ENCODE data around the gene CPLX4. TPM values are rescaled to one million over a fixed set of nuclear protein-coding genes. Genes with fewer than 3 reads are reported as not detected.
A peak's percentile ranks its signal among the peaks of the same experiment; 100 is the strongest.

The CPLX4 gene
- total and polyA plus RNA-seq, 2 of the 13 experiments (the other 11 are each of a cell fraction or from before 2014, with no cell fraction given): not detected

DNA sequence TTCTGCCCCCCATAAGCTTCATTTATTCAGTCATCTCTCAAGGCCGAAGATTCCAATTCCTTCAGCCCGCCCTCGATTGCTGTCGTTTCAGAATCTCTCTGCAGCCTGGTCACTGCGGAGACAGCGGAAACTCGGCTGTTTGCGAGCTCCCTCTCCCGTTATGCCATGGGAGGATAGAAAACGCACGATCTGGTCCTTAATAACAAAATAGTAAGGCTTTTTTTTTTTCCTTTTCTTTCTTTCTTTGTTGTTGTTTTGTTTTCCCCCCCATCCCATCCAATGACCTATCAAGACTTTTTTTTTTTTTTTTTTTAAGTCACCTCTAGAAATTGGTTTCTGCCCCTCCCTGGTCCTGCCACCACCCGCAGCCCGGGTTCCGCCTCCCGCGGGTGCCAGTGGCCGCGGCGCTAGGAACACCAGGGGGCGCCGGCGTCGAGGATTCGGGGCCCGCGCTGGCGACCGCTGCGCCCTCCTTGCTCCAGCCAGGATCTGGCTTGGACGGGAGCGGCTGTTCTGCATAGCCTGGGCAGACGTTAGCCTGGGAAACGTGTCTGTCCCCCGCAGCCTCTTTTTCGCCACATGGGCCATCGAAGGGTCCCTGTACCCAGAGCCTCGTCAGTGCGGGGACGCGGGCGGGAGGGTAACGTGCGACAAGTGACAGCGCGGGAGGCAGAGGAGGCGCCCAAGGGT, 10.1 kb downstream of the CPLX4 start:
- Histone ChIP-seq H3K27me3 (ENCODE audit: control insufficient read depth in 1 of 2, insufficient read depth in 2 of 2, low read length in 2 of 2) (peaks cover 3 to 51% of the 10 kb centered on the region in 2 experiments; a peak in 4 of 5 replicates), H3K36me3 (replicated peaks in 1 of 2; ENCODE audit: control insufficient read depth in 1 of 2, insufficient read depth in 2 of 2, low read length in 2 of 2) (no peaks in the 10 kb centered on the region), H3K9ac (ENCODE audit: insufficient read depth, low read depth, low read length) (no peak overlapping the region), H3K27ac (ENCODE audit: extremely low read length, insufficient read depth, low read length) (no peak overlapping the region), H3K9me3 (ENCODE audit: low read length) (no peaks in the 10 kb centered on the region), H3K4me1 (ENCODE audit: insufficient read depth, low read length) (0 out of 2 replicates have a peak, but pooled peaks cover 4% of the 10 kb centered on the region), H3K4me3 (replicated peaks in 1 of 3; ENCODE audit: insufficient read depth in 1 of 3, low read depth in 2 of 3, low read length in 3 of 3) (peak overlapping the region in 1 of 3 experiments; percentile 57; a peak in 2 of 6 replicates), H3K4me2 (ENCODE audit: low read depth, low read length) (peak overlapping the region; percentile 46; the same call in 1 of the 2 replicates), H3K79me2 (ENCODE audit: insufficient read depth, low read length) (no peaks in the 10 kb centered on the region), H4K20me1 (ENCODE audit: insufficient read depth, low read length) (0 out of 2 replicates have a peak, but pooled peaks cover 3% of the 10 kb centered on the region), H2AFZ (ENCODE audit: low read length) (no peak overlapping the region)
- CTCF ChIA-PET (ENCODE audit: low intra/inter-chr PET ratio, low total read pairs): interaction anchor here (0.9 to 2.8 kb wide), 4 partner anchors 59 to 515 kb away, joined by 3 to 56 read pairs (median 9); no protein-coding TSS in a partner anchor
- in situ Hi-C loops (cut with HindIII; ENCODE audit: extremely low pct_ligation_motif_present, low pct_unique_long_range_greater_than_20kb): loop anchor here (5.0 kb wide), 1 partner anchor 94 kb away; no protein-coding TSS in a partner anchor
- whole genome bisulfite sequencing (ENCODE audit: low lambda C conversion rate): 6% methylated on average over 43 of the region's 46 CpGs
- peak; percentile 29 for DNase-seq (ENCODE audit: low spot score)
- intact Hi-C loops (cut with micrococcal nuclease; ENCODE audit: unreplicated experiment): loop anchor here (1.0 to 5.0 kb wide), 3 partner anchors 59 to 226 kb away; no protein-coding TSS in a partner anchor
- POLR2A ChIA-PET: no interaction called here
- no TSS peak for BruUV-seq (replicated peaks)
- ATAC-seq: peak; percentile 99
- FAIRE-seq: no peak
- TF ChIP-seq HNRNPLL (IDR thresholded peaks at IDR 0.05; ENCODE audit: low read depth, low read length, poor library complexity, severe bottlenecking) (peak; percentile 67), ZNF607 (CRISPR knock-in tag; IDR thresholded peaks at IDR 0.05; ENCODE audit: borderline replicate concordance) (0 out of 2 replicates have a peak, but pooled peaks have one; percentile 25), PHF21A (CRISPR knock-in tag; IDR thresholded peaks at IDR 0.05) (0 out of 2 replicates have a peak, but pooled peaks have one; percentile 10), SMC3 (IDR thresholded peaks at IDR 0.05; ENCODE audit: low read length) (peak; percentile 36; the same call in 1 of the 2 replicates), ZNF468 (CRISPR knock-in tag; IDR thresholded peaks at IDR 0.05) (no peak), ZSCAN21 (CRISPR knock-in tag; IDR thresholded peaks at IDR 0.05; ENCODE audit: borderline replicate concordance) (peak; percentile 28; the same call in 1 of the 2 replicates), ERF (CRISPR knock-in tag; IDR thresholded peaks at IDR 0.05) (0 out of 2 replicates have a peak, but pooled peaks have one; percentile 31), BCL6 (CRISPR knock-in tag; IDR thresholded peaks at IDR 0.05) (0 out of 2 replicates have a peak, but pooled peaks have one; percentile 14), KDM5B (CRISPR knock-in tag; IDR thresholded peaks at IDR 0.05; ENCODE audit: borderline replicate concordance) (peak; percentile 20; the same call in 1 of the 2 replicates), ZNF768 (CRISPR knock-in tag; IDR thresholded peaks at IDR 0.05) (peak; percentile 43; the same call in 1 of the 2 replicates)
- TF ChIP-seq, protein P1, sequence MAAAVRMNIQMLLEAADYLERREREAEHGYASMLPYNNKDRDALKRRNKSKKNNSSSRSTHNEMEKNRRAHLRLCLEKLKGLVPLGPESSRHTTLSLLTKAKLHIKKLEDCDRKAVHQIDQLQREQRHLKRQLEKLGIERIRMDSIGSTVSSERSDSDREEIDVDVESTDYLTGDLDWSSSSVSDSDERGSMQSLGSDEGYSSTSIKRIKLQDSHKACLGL (CRISPR knock-in tag; IDR thresholded peaks at IDR 0.05): 0 out of 2 replicates have a peak, but pooled peaks have one; percentile 31
- TF ChIP-seq, protein P2, sequence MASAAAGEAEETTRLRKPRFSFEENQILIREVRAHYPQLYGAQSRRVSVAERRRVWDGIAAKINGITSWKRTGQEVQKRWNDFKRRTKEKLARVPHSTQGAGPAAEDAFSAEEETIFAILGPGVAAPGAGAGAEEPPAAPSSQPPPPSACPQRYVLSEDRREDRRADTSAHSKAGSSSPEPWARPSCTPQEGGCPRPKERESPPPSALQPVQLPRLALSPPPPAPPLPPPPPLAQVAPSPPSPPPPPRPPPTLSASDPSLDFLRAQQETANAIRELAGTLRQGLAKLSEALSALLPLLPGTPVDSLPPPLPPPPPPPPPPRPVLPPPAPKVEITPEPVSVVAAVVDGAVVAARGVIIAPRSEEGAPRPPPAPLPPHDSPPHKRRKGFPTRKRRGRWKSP (CRISPR knock-in tag; IDR thresholded peaks at IDR 0.05): peak; percentile 77; the same call in 1 of the 2 replicates
- TF ChIP-seq, protein P3, sequence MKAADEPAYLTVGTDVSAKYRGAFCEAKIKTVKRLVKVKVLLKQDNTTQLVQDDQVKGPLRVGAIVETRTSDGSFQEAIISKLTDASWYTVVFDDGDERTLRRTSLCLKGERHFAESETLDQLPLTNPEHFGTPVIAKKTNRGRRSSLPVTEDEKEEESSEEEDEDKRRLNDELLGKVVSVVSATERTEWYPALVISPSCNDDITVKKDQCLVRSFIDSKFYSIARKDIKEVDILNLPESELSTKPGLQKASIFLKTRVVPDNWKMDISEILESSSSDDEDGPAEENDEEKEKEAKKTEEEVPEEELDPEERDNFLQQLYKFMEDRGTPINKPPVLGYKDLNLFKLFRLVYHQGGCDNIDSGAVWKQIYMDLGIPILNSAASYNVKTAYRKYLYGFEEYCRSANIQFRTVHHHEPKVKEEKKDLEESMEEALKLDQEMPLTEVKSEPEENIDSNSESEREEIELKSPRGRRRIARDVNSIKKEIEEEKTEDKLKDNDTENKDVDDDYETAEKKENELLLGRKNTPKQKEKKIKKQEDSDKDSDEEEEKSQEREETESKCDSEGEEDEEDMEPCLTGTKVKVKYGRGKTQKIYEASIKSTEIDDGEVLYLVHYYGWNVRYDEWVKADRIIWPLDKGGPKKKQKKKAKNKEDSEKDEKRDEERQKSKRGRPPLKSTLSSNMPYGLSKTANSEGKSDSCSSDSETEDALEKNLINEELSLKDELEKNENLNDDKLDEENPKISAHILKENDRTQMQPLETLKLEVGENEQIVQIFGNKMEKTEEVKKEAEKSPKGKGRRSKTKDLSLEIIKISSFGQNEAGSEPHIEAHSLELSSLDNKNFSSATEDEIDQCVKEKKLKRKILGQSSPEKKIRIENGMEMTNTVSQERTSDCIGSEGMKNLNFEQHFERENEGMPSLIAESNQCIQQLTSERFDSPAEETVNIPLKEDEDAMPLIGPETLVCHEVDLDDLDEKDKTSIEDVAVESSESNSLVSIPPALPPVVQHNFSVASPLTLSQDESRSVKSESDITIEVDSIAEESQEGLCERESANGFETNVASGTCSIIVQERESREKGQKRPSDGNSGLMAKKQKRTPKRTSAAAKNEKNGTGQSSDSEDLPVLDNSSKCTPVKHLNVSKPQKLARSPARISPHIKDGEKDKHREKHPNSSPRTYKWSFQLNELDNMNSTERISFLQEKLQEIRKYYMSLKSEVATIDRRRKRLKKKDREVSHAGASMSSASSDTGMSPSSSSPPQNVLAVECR (CRISPR knock-in tag; IDR thresholded peaks at IDR 0.05; ENCODE audit: borderline replicate concordance): peak; percentile 24; the same call in 1 of the 2 replicates
